ENCODE results near the gene VGLL4. TPM values are rescaled to one million over a fixed set of nuclear protein-coding genes. Genes with fewer than 3 reads are reported as not detected.
A peak's percentile ranks its signal among the peaks of the same experiment; 100 is the strongest.
"Not testable (repeated sequence)": the region's sequence is repeated elsewhere in the genome, so short reads cannot be mapped to it uniquely, and the experiment has no call there.

VGLL4 gene
- total RNA-seq, 1 donor from 2014 or later, result 146 TPM

GRCh38 chr3:11530153-11530721, 113.5 kb downstream of the VGLL4 start:
- Histone ChIP-seq H3K36me3 (no peaks in the 10 kb centered on the region), H3K4me3 (no peak overlapping the region), H3K27ac (peak overlapping the region; percentile 31 to 48), H3K9me3 (no peaks in the 10 kb centered on the region), H3K4me1 (peaks cover 20 to 36% of the 10 kb centered on the region in 2 donors), H3K27me3 (no peaks in the 10 kb centered on the region)
- DNase-seq (ENCODE audit: low spot score in 2 of 2), result peak in 1 of 2 donors; percentile 82
- intact Hi-C loops (cut with DNase I), result no loop called here
- TF ChIP-seq CTCF (IDR thresholded peaks at IDR 0.05), result peak in 1 of 3 experiments; percentile 27

GRCh38 chr3:11529281-11529680, 114.4 kb downstream of the VGLL4 start:
- no peak for DNase-seq (ENCODE audit: low spot score in 2 of 2)
- Histone ChIP-seq H3K9me3 (no peaks in the 10 kb centered on the region), H3K27ac (peak overlapping the region; percentile 31 to 34), H3K27me3 (no peaks in the 10 kb centered on the region), H3K36me3 (no peaks in the 10 kb centered on the region), H3K4me3 (no peak overlapping the region), H3K4me1 (peaks cover 17 to 40% of the 10 kb centered on the region in 2 donors)
- no peak for TF ChIP-seq CTCF (IDR thresholded peaks at IDR 0.05)
- intact Hi-C loops (cut with DNase I), result no loop called here

- H3K36me3 ChIP-seq; H3K4me3 ChIP-seq; H3K27me3 ChIP-seq; H3K27ac ChIP-seq; intact Hi-C loops (cut with DNase I); H3K9me3 ChIP-seq: not testable (repeated sequence)
- peak in 1 of 2 donors; percentile 12 for DNase-seq (ENCODE audit: low spot score in 2 of 2)
- H3K4me1 ChIP-seq, result peaks cover 9 to 39% of the 10 kb centered on the region in 2 donors
Measured at GRCh38 chr3:11526121-11526520, 117.6 kb downstream of the VGLL4 start.

- intact Hi-C loops (cut with DNase I), result no loop called here
- peak in 1 of 2 donors; percentile 72 for DNase-seq (ENCODE audit: low spot score in 2 of 2)
Measured at GRCh38 chr3:11523572-11524101, 120.1 kb downstream of the VGLL4 start.

GRCh38 chr3:11522953-11523571, 120.7 kb downstream of the VGLL4 start:
- no peaks in the 10 kb centered on the region for H3K27me3 ChIP-seq
- H3K36me3 ChIP-seq, result no peaks in the 10 kb centered on the region
- no peak overlapping the region for H3K4me3 ChIP-seq
- peak in 1 of 2 donors; percentile 52 for DNase-seq (ENCODE audit: low spot score in 2 of 2)
- no peak for TF ChIP-seq CTCF (IDR thresholded peaks at IDR 0.05)
- intact Hi-C loops (cut with DNase I), result no loop called here
- H3K27ac ChIP-seq, result peak overlapping the region; percentile 79 to 86
- H3K9me3 ChIP-seq, result no peaks in the 10 kb centered on the region
- H3K4me1 ChIP-seq, result peaks cover 0 to 23% of the 10 kb centered on the region in 2 donors

More at GRCh38 chr3:11523572-11524101, 120.1 kb downstream of the VGLL4 start:
- Histone ChIP-seq H3K9me3 (no peaks in the 10 kb centered on the region), H3K27me3 (no peaks in the 10 kb centered on the region), H3K4me3 (peak overlapping the region in 1 of 2 donors; percentile 4), H3K36me3 (no peaks in the 10 kb centered on the region), H3K4me1 (peaks cover 0 to 23% of the 10 kb centered on the region in 2 donors), H3K27ac (peak overlapping the region; percentile 79 to 86)
- TF ChIP-seq CTCF (IDR thresholded peaks at IDR 0.05), result no peak

GRCh38 chr3:11522398-11522715, 121.4 kb downstream of the VGLL4 start:
- intact Hi-C loops (cut with DNase I), result no loop called here
- no peaks in the 10 kb centered on the region for H3K27me3 ChIP-seq
- H3K4me3 ChIP-seq, result no peak overlapping the region
- DNase-seq (ENCODE audit: low spot score in 2 of 2), result peak in 1 of 2 donors; percentile 53
- H3K36me3 ChIP-seq, result no peaks in the 10 kb centered on the region
- no peak overlapping the region for H3K27ac ChIP-seq
- no peaks in the 10 kb centered on the region for H3K9me3 ChIP-seq
- peaks cover 0 to 23% of the 10 kb centered on the region in 2 donors for H3K4me1 ChIP-seq
- TF ChIP-seq CTCF (IDR thresholded peaks at IDR 0.05), result no peak

All from ascending aorta (tissue), 2 donors.